SU-DHL-6 (cell line): ENCODE data around the gene KAZN.

Experiments used
- EZH2phosphoT487 ChIP-seq: fragments of 200-600 bp; sonication (generic), shearing (Covaris generic); conservative IDR thresholded peaks from 2 replicates; pipeline ENCODE4 v1.6.1; 2018; ENCODE audit warnings: mild to moderate bottlenecking, antibody characterized with exemption, low read length, moderate library complexity, mixed read lengths
- TF ChIP-seq, protein P1 (sequence below): fragments of 200-600 bp; sonication (generic); IDR thresholded peaks from one replicate; pipeline ENCODE4 v1.5.1; 2017; ENCODE audit warnings: antibody characterized with exemption, mild to moderate bottlenecking, low read length, moderate library complexity; ENCODE audit not compliant: insufficient read depth, poor library complexity, severe bottlenecking

DNA sequence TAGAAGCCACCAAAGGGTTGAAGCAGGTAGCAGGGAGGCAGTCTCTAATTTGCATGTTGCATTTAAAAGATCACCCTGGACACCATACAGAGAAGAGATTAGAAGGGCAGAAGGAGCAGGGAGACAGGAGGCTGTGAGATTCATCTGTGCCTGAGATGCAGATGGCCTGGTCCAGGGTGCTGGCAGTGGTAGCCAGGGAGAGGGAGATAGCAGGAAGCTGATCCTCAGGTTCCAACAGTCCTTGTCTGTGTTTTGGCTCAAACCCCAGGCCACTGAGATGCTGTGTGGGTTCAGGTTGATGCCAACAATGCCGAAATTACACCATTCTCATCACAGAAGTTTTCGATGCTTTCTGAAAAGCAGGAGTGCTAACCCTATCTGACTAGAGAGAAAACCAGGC lies 113.7 kb downstream of the KAZN start:
- TF ChIP-seq, protein P1, sequence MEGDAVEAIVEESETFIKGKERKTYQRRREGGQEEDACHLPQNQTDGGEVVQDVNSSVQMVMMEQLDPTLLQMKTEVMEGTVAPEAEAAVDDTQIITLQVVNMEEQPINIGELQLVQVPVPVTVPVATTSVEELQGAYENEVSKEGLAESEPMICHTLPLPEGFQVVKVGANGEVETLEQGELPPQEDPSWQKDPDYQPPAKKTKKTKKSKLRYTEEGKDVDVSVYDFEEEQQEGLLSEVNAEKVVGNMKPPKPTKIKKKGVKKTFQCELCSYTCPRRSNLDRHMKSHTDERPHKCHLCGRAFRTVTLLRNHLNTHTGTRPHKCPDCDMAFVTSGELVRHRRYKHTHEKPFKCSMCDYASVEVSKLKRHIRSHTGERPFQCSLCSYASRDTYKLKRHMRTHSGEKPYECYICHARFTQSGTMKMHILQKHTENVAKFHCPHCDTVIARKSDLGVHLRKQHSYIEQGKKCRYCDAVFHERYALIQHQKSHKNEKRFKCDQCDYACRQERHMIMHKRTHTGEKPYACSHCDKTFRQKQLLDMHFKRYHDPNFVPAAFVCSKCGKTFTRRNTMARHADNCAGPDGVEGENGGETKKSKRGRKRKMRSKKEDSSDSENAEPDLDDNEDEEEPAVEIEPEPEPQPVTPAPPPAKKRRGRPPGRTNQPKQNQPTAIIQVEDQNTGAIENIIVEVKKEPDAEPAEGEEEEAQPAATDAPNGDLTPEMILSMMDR, result no peak
- no peak for TF ChIP-seq EZH2phosphoT487
